OCI-LY7 (cell line): Measurements from ENCODE around the gene DHRS7C. TPM values are rescaled to one million over a fixed set of nuclear protein-coding genes. Genes with fewer than 3 reads are reported as not detected.

Experiments
- BruUV-seq: library from RNA; stranded (reverse); fragments of 400-500 nt; replicated peaks from 2 replicates; lab custom pipeline; 2021; lab: Mats Ljungman, UMichigan
- CTCF ChIA-PET: fragments of 300-600 bp; sonication (Branson Sonifier 250); formaldehyde crosslinking; loops from one replicate; lab custom pipeline; 2022; ENCODE audit warnings: antibody characterized with exemption; ENCODE audit not compliant: unreplicated experiment; lab: Charles Lee
- POLR2A ChIA-PET: fragments of 300-600 bp; sonication (Branson Sonifier 250); formaldehyde crosslinking; loops from one replicate; lab custom pipeline; 2022; ENCODE audit warnings: antibody characterized with exemption; lab: Charles Lee
- DNase-seq: peaks from one replicate; pipeline ENCODE4 v3.0.0-alpha.2; 2015; ENCODE audit warnings: low spot score
- H2AFZ ChIP-seq: fragments of 200-600 bp; sonication (generic), shearing (Covaris generic); 2 replicates; pipeline ENCODE4 v1.6.1; 2014; ENCODE audit warnings: mild to moderate bottlenecking, antibody characterized with exemption, low read length, moderate library complexity
- H3K27ac ChIP-seq: fragments of 200-600 bp; sonication (generic); 2 replicates; pipeline ENCODE4 v1.5.1; 2014; ENCODE audit warnings: mixed run types, low read depth, mild to moderate bottlenecking, moderate library complexity, low read length, inconsistent platforms; ENCODE audit not compliant: poor library complexity, severe bottlenecking
- H3K36me3 ChIP-seq: fragments of 200-600 bp; sonication (generic); 2 replicates; pipeline ENCODE4 v1.6.1; 2014; ENCODE audit warnings: mild to moderate bottlenecking, antibody characterized with exemption, low read length, moderate library complexity, mixed read lengths; ENCODE audit not compliant: insufficient read depth
- H3K4me1 ChIP-seq: fragments of 200-600 bp; sonication (generic); 2 replicates; pipeline ENCODE4 v1.5.1; 2014; ENCODE audit warnings: mild to moderate bottlenecking, low read length; ENCODE audit not compliant: insufficient read depth, poor library complexity, severe bottlenecking
- H3K4me2 ChIP-seq: fragments of 200-600 bp; sonication (generic); 2 replicates; pipeline ENCODE4 v1.6.1; 2014; ENCODE audit warnings: mild to moderate bottlenecking, low read length
- H3K4me3 ChIP-seq: fragments of 200-600 bp; sonication (generic); 2 replicates; pipeline ENCODE4 v1.5.1; 2014; ENCODE audit warnings: mild to moderate bottlenecking, low read depth, low read length; ENCODE audit not compliant: poor library complexity, severe bottlenecking
- H3K79me2 ChIP-seq: fragments of 200-600 bp; sonication (generic); 2 replicates; pipeline ENCODE4 v1.6.1; 2016; ENCODE audit warnings: low read depth, mild to moderate bottlenecking, low read length, moderate library complexity, mixed read lengths; ENCODE audit not compliant: insufficient read depth
- H3K9me2 ChIP-seq: fragments of 200-600 bp; sonication (generic); 2 replicates; pipeline ENCODE4 v1.6.1; 2016; ENCODE audit warnings: mild to moderate bottlenecking, low read length, mixed read lengths; ENCODE audit not compliant: insufficient read depth
- H3K9me3 ChIP-seq: fragments of 200-600 bp; sonication (generic); 2 replicates; pipeline ENCODE4 v1.6.1; 2014; ENCODE audit warnings: mild to moderate bottlenecking, mixed run types, low read length, mixed read lengths
- H4K20me1 ChIP-seq: fragments of 200-600 bp; sonication (generic); 2 replicates; pipeline ENCODE4 v1.6.1; 2014; ENCODE audit warnings: mild to moderate bottlenecking, antibody characterized with exemption, low read length, moderate library complexity, mixed read lengths; ENCODE audit not compliant: insufficient read depth
- CTCF ChIP-seq: fragments of 200-600 bp; sonication (generic); conservative IDR thresholded peaks from 2 replicates; pipeline ENCODE4 v1.5.1; 2014; ENCODE audit warnings: mild to moderate bottlenecking, antibody characterized with exemption, low read length, moderate library complexity, mixed read lengths
- EZH2phosphoT487 ChIP-seq: fragments of 200-600 bp; sonication (generic); IDR thresholded peaks from 2 replicates; pipeline ENCODE4 v1.6.1; 2018; ENCODE audit warnings: low read depth, borderline replicate concordance, mild to moderate bottlenecking, mixed run types, antibody characterized with exemption, low read length, moderate library complexity, mixed read lengths
- intact Hi-C: fragments of 100-400 bp; cut with micrococcal nuclease; formaldehyde crosslinking; loops from one replicate; pipeline ENCODE4 v1.10.0; 2022; ENCODE audit not compliant: unreplicated experiment
- total RNA-seq, 2 experiments: library from RNA; depleted of rRNA in 1 of 2; stranded (reverse); fragments of >200 nt in 1 of 2; shearing (Covaris generic) in 1 of 2; gene quantifications; 2 replicates each; pipeline ENCODE4 v1.2.3, GENCODE V29; 2014 to 2022

Gene DHRS7C
- total RNA-seq, 2 experiments from 2014 or later: not detected

GRCh38 chr17:9809409-9809808 is 18.0 kb upstream of the DHRS7C start:
- Histone ChIP-seq H2AFZ (no peak overlapping the region), H4K20me1 (no peaks in the 10 kb centered on the region), H3K4me2 (no peak overlapping the region), H3K9me3 (no peaks in the 10 kb centered on the region), H3K36me3 (no peaks in the 10 kb centered on the region), H3K9me2 (no peaks in the 10 kb centered on the region), H3K4me1 (no peaks in the 10 kb centered on the region), H3K27ac (no peak overlapping the region), H3K4me3 (no peak overlapping the region), H3K79me2 (no peaks in the 10 kb centered on the region)
- TF ChIP-seq CTCF (no peak), EZH2phosphoT487 (no peak)
- intact Hi-C loops: no loop called here
- DNase-seq: no peak
- POLR2A ChIA-PET: interaction anchor here (0.5 kb wide), 1 partner anchor 92 kb away, joined by 4 read pairs; no protein-coding TSS in a partner anchor
- no TSS peak for BruUV-seq
- CTCF ChIA-PET: no interaction called here

GRCh38 chr17:9806699-9807098 is 15.3 kb upstream of the DHRS7C start:
- no peaks in the 10 kb centered on the region for H4K20me1 ChIP-seq
- intact Hi-C loops: no loop called here
- no peaks in the 10 kb centered on the region for H3K9me2 ChIP-seq
- TF ChIP-seq EZH2phosphoT487: no peak
- no peak for TF ChIP-seq CTCF
- no peaks in the 10 kb centered on the region for H3K79me2 ChIP-seq
- no peaks in the 10 kb centered on the region for H3K36me3 ChIP-seq
- no peak for DNase-seq
- no peaks in the 10 kb centered on the region for H3K9me3 ChIP-seq
- no peak overlapping the region for H3K4me3 ChIP-seq
- no peaks in the 10 kb centered on the region for H3K4me1 ChIP-seq
- POLR2A ChIA-PET: no interaction called here
- no peak overlapping the region for H2AFZ ChIP-seq
- no TSS peak for BruUV-seq
- no peak overlapping the region for H3K27ac ChIP-seq
- CTCF ChIA-PET: no interaction called here
- H3K4me2 ChIP-seq: no peak overlapping the region

GRCh38 chr17:9805769-9806168 is 14.4 kb upstream of the DHRS7C start:
- no peak overlapping the region for H3K4me2 ChIP-seq
- DNase-seq: no peak
- no peaks in the 10 kb centered on the region for H4K20me1 ChIP-seq
- no peak for TF ChIP-seq EZH2phosphoT487
- no peak for TF ChIP-seq CTCF
- BruUV-seq: no TSS peak
- intact Hi-C loops: no loop called here
- no peaks in the 10 kb centered on the region for H3K9me3 ChIP-seq
- H3K36me3 ChIP-seq: no peaks in the 10 kb centered on the region
- no peaks in the 10 kb centered on the region for H3K9me2 ChIP-seq
- H3K27ac ChIP-seq: no peak overlapping the region
- H3K4me1 ChIP-seq: no peaks in the 10 kb centered on the region
- no peaks in the 10 kb centered on the region for H3K79me2 ChIP-seq
- ChIA-PET POLR2A (no interaction called here), CTCF (no interaction called here)
- no peak overlapping the region for H2AFZ ChIP-seq
- no peak overlapping the region for H3K4me3 ChIP-seq
